Neural progenitor cell (in vitro differentiated cells): ENCODE data around the gene MRTFB. TPM values are rescaled to one million over a fixed set of nuclear protein-coding genes. Genes with fewer than 3 reads are reported as not detected.

Experiments
- DNase-seq: peaks from one replicate; pipeline ENCODE4 v3.0.0-alpha.2; 2016; ENCODE audit warnings: low spot score
- H2AFZ ChIP-seq: fragments of 200-600 bp; sonication (generic); replicated peaks from 2 replicates; pipeline ENCODE4 v1.6.1; 2016; ENCODE audit warnings: antibody characterized with exemption
- H3F3A ChIP-seq: fragments of 200-600 bp; sonication (generic); 2 replicates; pipeline ENCODE4 v1.6.1; 2016; ENCODE audit warnings: antibody characterized with exemption, low read depth
- H3K27ac ChIP-seq: fragments of 200-600 bp; sonication (generic); 2 replicates; pipeline ENCODE4 v1.5.1; 2016; ENCODE audit warnings: mild to moderate bottlenecking
- H3K27me3 ChIP-seq: fragments of 200-600 bp; sonication (generic); 2 replicates; pipeline ENCODE4 v1.6.1; 2016; ENCODE audit warnings: mild to moderate bottlenecking, moderate library complexity
- H3K36me3 ChIP-seq: fragments of 200-600 bp; sonication (generic); 2 replicates; pipeline ENCODE4 v1.5.1; 2016
- H3K4me1 ChIP-seq: fragments of 200-600 bp; sonication (generic); 2 replicates; pipeline ENCODE4 v1.6.1; 2016; ENCODE audit warnings: mixed run types
- H3K4me2 ChIP-seq: fragments of 200-600 bp; sonication (generic); 2 replicates; pipeline ENCODE4 v1.6.1; 2016
- H3K4me3 ChIP-seq: fragments of 200-600 bp; sonication (generic); 2 replicates; pipeline ENCODE4 v1.5.1; 2016
- H3K79me2 ChIP-seq: fragments of 200-600 bp; sonication (generic); 2 replicates; pipeline ENCODE4 v1.6.1; 2016; ENCODE audit warnings: low read depth
- H3K9ac ChIP-seq: fragments of 200-600 bp; sonication (generic); 2 replicates; pipeline ENCODE4 v1.6.1; 2016
- H3K9me3 ChIP-seq: fragments of 200-600 bp; sonication (generic); 2 replicates; pipeline ENCODE4 v1.5.1; 2016; ENCODE audit warnings: low read depth
- H4K20me1 ChIP-seq: fragments of 200-600 bp; sonication (generic); 2 replicates; pipeline ENCODE4 v1.6.1; 2016; ENCODE audit warnings: low read depth
- H3K27ac Mint-ChIP-seq: 3 replicates; pipeline ENCODE4 v1.8.0; 2021; ENCODE audit warnings: mixed read lengths
- H3K27me3 Mint-ChIP-seq: 2 replicates; pipeline ENCODE4 v1.8.0; 2022; ENCODE audit warnings: low read depth, mild to moderate bottlenecking, inconsistent platforms, moderate library complexity, mixed read lengths; ENCODE audit not compliant: insufficient read depth
- H3K36me3 Mint-ChIP-seq: 3 replicates; pipeline ENCODE4 v1.8.0; 2021; ENCODE audit warnings: mixed read lengths
- H3K4me1 Mint-ChIP-seq: 3 replicates; pipeline ENCODE4 v1.8.0; 2021; ENCODE audit warnings: mixed read lengths
- H3K4me3 Mint-ChIP-seq: 3 replicates; pipeline ENCODE4 v1.8.0; 2021; ENCODE audit warnings: mild to moderate bottlenecking, moderate library complexity, mixed read lengths
- H3K9me3 Mint-ChIP-seq: 3 replicates; pipeline ENCODE4 v1.8.0; 2020; ENCODE audit warnings: mixed read lengths
- EZH2 ChIP-seq: fragments of 200-600 bp; sonication (generic); IDR thresholded peaks from 2 replicates; pipeline ENCODE4 v1.6.1; 2017; ENCODE audit warnings: antibody characterized with exemption, mild to moderate bottlenecking, moderate library complexity
- EZH2phosphoT487 ChIP-seq: fragments of 200-600 bp; sonication (generic); IDR thresholded peaks from 2 replicates; pipeline ENCODE4 v1.6.1; 2017; ENCODE audit warnings: antibody characterized with exemption
- total RNA-seq: library from RNA; depleted of rRNA; stranded (reverse); fragments of >200 nt; gene quantifications from 2 replicates; pipeline ENCODE4 v1.2.3, GENCODE V29; 2015; ENCODE audit warnings: low replicate concordance
- TF ChIP-seq, protein P1 (sequence below): fragments of 200-600 bp; sonication (generic); IDR thresholded peaks from 2 replicates; pipeline ENCODE4 v1.5.1; 2017; ENCODE audit warnings: antibody characterized with exemption, mild to moderate bottlenecking

MRTFB gene
- total RNA-seq, 1 donor from 2014 or later: 26.8 TPM

DNA sequence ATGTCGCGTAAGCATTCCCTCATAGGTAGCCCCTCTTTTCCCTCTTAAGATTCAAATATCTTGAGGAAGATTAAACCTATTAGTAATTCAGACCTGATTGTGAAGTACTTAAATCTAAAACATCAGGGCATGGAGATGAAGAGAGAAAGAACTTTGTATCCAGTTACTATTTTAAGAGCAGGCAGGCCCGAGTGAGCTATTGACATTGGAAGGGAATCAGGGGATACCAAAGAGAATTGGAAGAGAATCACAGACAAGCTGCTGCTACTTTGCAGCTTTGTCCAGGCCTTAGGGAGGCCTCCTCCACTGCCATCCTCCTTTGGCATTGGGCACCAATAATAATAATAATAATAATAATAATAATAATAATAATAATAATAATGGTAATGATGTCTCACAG is 170.5 kb downstream of the MRTFB start:
- DNase-seq: no peak
- Mint-ChIP-seq H3K27me3 (no peaks in the 10 kb centered on the region), H3K36me3 (peaks cover 19% of the 10 kb centered on the region), H3K9me3 (no peaks in the 10 kb centered on the region), H3K4me1 (no peaks in the 10 kb centered on the region), H3K4me3 (no peak overlapping the region), H3K27ac (no peak overlapping the region)
- H4K20me1 ChIP-seq: no peaks in the 10 kb centered on the region
- no peaks in the 10 kb centered on the region for H3K9me3 ChIP-seq
- H3K79me2 ChIP-seq: no peaks in the 10 kb centered on the region
- H3K4me2 ChIP-seq: no peak overlapping the region
- H3K36me3 ChIP-seq: no peaks in the 10 kb centered on the region
- no peak overlapping the region for H3K9ac ChIP-seq
- no peak overlapping the region for H3K27ac ChIP-seq
- no peaks in the 10 kb centered on the region for H3F3A ChIP-seq
- H2AFZ ChIP-seq: no peak overlapping the region
- TF ChIP-seq EZH2: no peak
- no peaks in the 10 kb centered on the region for H3K4me1 ChIP-seq
- H3K4me3 ChIP-seq: no peak overlapping the region
- H3K27me3 ChIP-seq: no peaks in the 10 kb centered on the region

GRCh38 chr16:14242769-14243168 is 171.7 kb downstream of the MRTFB start:
- H3K9ac ChIP-seq: no peak overlapping the region
- TF ChIP-seq, protein P1, sequence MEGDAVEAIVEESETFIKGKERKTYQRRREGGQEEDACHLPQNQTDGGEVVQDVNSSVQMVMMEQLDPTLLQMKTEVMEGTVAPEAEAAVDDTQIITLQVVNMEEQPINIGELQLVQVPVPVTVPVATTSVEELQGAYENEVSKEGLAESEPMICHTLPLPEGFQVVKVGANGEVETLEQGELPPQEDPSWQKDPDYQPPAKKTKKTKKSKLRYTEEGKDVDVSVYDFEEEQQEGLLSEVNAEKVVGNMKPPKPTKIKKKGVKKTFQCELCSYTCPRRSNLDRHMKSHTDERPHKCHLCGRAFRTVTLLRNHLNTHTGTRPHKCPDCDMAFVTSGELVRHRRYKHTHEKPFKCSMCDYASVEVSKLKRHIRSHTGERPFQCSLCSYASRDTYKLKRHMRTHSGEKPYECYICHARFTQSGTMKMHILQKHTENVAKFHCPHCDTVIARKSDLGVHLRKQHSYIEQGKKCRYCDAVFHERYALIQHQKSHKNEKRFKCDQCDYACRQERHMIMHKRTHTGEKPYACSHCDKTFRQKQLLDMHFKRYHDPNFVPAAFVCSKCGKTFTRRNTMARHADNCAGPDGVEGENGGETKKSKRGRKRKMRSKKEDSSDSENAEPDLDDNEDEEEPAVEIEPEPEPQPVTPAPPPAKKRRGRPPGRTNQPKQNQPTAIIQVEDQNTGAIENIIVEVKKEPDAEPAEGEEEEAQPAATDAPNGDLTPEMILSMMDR: no peak
- TF ChIP-seq EZH2 (no peak), EZH2phosphoT487 (no peak)
- Mint-ChIP-seq H3K27ac (no peak overlapping the region), H3K4me3 (no peak overlapping the region), H3K9me3 (no peaks in the 10 kb centered on the region), H3K27me3 (no peaks in the 10 kb centered on the region), H3K36me3 (peaks cover 21% of the 10 kb centered on the region), H3K4me1 (no peaks in the 10 kb centered on the region)
- DNase-seq: no peak
- H3K4me1 ChIP-seq: no peaks in the 10 kb centered on the region
- no peaks in the 10 kb centered on the region for H3K27me3 ChIP-seq
- no peak overlapping the region for H3K4me2 ChIP-seq
- no peaks in the 10 kb centered on the region for H3K79me2 ChIP-seq
- no peak overlapping the region for H2AFZ ChIP-seq
- no peaks in the 10 kb centered on the region for H3K36me3 ChIP-seq
- H3K9me3 ChIP-seq: no peaks in the 10 kb centered on the region
- H3K27ac ChIP-seq: no peak overlapping the region
- no peak overlapping the region for H3K4me3 ChIP-seq
- no peaks in the 10 kb centered on the region for H3F3A ChIP-seq
- no peaks in the 10 kb centered on the region for H4K20me1 ChIP-seq

DNA sequence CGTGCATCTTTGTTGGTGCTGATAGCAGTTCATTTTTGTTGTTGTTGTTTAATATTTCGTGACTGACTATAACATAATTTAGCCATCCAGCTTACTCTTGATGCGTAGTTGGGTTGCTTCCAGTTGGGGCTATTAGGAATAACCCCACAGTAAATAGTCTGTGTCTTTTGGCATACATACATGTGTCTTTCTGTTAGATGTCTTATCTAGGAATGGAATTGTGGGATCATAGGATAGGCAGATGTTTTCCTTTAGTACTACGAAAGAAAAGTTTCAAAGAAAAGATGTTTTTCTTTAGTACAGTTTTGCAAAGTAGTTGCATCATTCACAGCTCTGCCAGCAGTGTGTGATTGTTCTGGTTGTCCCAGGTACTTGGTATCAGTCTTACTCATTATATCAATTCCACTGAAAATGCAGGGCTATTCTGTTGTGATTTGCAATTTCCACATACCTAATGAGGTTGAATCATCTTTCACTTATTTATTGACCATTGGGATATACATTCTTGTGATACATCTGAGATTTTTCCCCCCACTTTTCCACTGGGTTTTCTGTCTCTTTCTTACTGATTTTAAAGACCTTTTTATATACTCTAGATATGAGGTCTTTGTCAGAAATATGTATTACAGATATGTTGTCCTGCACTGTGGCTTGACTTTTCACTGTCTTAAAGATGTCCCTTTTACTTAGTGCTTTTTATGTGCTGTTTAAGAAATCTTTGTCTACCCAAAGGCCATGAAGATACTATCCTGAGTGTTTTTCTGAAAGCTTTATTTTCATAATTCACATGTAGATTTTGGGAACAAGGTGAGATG is 173.3 kb downstream of the MRTFB start:
- Histone ChIP-seq H3K79me2 (no peaks in the 10 kb centered on the region), H3K36me3 (no peaks in the 10 kb centered on the region), H3K9ac (no peak overlapping the region), H3K4me2 (no peak overlapping the region), H4K20me1 (no peaks in the 10 kb centered on the region), H3K4me3 (no peak overlapping the region), H3K27ac (no peak overlapping the region), H2AFZ (no peak overlapping the region), H3K27me3 (no peaks in the 10 kb centered on the region), H3K9me3 (no peaks in the 10 kb centered on the region), H3K4me1 (no peaks in the 10 kb centered on the region), H3F3A (peaks cover 11% of the 10 kb centered on the region)
- TF ChIP-seq, protein P1: no peak
- TF ChIP-seq EZH2phosphoT487 (no peak), EZH2 (no peak)
- no peak overlapping the region for H3K4me3 Mint-ChIP-seq
- H3K27me3 Mint-ChIP-seq: no peaks in the 10 kb centered on the region
- no peaks in the 10 kb centered on the region for H3K4me1 Mint-ChIP-seq
- DNase-seq: no peak
- peaks cover 23% of the 10 kb centered on the region for H3K36me3 Mint-ChIP-seq
- H3K27ac Mint-ChIP-seq: no peak overlapping the region
- no peaks in the 10 kb centered on the region for H3K9me3 Mint-ChIP-seq

- peaks cover 13% of the 10 kb centered on the region for H3K36me3 ChIP-seq
- H3K4me2 ChIP-seq: no peak overlapping the region
- Mint-ChIP-seq H3K27ac (no peak overlapping the region), H3K27me3 (no peaks in the 10 kb centered on the region), H3K36me3 (peaks cover 27% of the 10 kb centered on the region), H3K9me3 (no peaks in the 10 kb centered on the region), H3K4me3 (peak overlapping the region; percentile 8), H3K4me1 (no peaks in the 10 kb centered on the region)
- H3K79me2 ChIP-seq: no peaks in the 10 kb centered on the region
- H3K9me3 ChIP-seq: no peaks in the 10 kb centered on the region
- DNase-seq: no peak
- TF ChIP-seq, protein P1: no peak
- TF ChIP-seq EZH2: no peak
- no peak for TF ChIP-seq EZH2phosphoT487
- no peak overlapping the region for H3K4me3 ChIP-seq
- no peaks in the 10 kb centered on the region for H3K27me3 ChIP-seq
- H3K27ac ChIP-seq: no peak overlapping the region
- H4K20me1 ChIP-seq: no peaks in the 10 kb centered on the region
- no peak overlapping the region for H2AFZ ChIP-seq
- H3K4me1 ChIP-seq: no peaks in the 10 kb centered on the region
- no peak overlapping the region for H3K9ac ChIP-seq
- peaks cover 11% of the 10 kb centered on the region for H3F3A ChIP-seq
These were observed 177.7 kb downstream of the MRTFB start for GRCh38 chr16:14248791-14249190.
